GM21786 (cell line): ENCODE data around the gene LCMT2.

Experiments used
- ATAC-seq: cut with Tn5 transposase; IDR thresholded peaks from one replicate; pipeline ENCODE4 v1.9.1; 2021; ENCODE audit not compliant: unreplicated experiment

Gene LCMT2

GRCh38 chr15:43329960-43330779, at the start of gene LCMT2:
TSS of gene LCMT2 (minus strand) at chr15:43330573. CDS start at chr15:43330489, 84 bp downstream.
- peak; percentile 84 for ATAC-seq

- ATAC-seq: no peak
Observed at GRCh38 chr15:43378601-43379000, 48.2 kb upstream of the LCMT2 start.

GRCh38 chr15:43376017-43376705, 45.8 kb upstream of the LCMT2 start:
- ATAC-seq: no peak

GRCh38 chr15:43370975-43371974, 40.9 kb upstream of the LCMT2 start, which contains the start of the genes TUBGCP4 and ZSCAN29:
TSS of gene TUBGCP4 (plus strand) at chr15:43371101. CDS start at chr15:43371355, 254 bp downstream.
TSS of gene ZSCAN29 (minus strand) at chr15:43371043. CDS start at chr15:43369913, 1,130 bp downstream.
- peak; percentile 71 for ATAC-seq

- ATAC-seq: peak; percentile 26
Observed at GRCh38 chr15:43370310-43370974, 40.1 kb upstream of the LCMT2 start.

- no peak for ATAC-seq
Observed at GRCh38 chr15:43361313-43361903, 31.0 kb upstream of the LCMT2 start.

GRCh38 chr15:43360821-43361220, 30.4 kb upstream of the LCMT2 start:
- no peak for ATAC-seq

- no peak for ATAC-seq
Observed at GRCh38 chr15:43352693-43353382, 22.5 kb upstream of the LCMT2 start.

GRCh38 chr15:43347114-43347513, 16.7 kb upstream of the LCMT2 start:
- ATAC-seq: no peak

GRCh38 chr15:43346305-43346704, 15.9 kb upstream of the LCMT2 start:
- no peak for ATAC-seq

- ATAC-seq: peak; percentile 16
Observed at GRCh38 chr15:43330780-43331087, 361 bp upstream of the LCMT2 start.

GRCh38 chr15:43329217-43329959, 985 bp downstream of the LCMT2 start:
- no peak for ATAC-seq

GRCh38 chr15:43325039-43325684, 5.2 kb downstream of the LCMT2 start:
- no peak for ATAC-seq

- no peak for ATAC-seq
Observed at GRCh38 chr15:43318990-43319771, 11.2 kb downstream of the LCMT2 start.

GRCh38 chr15:43317566-43318184, 12.7 kb downstream of the LCMT2 start:
- ATAC-seq: no peak

- ATAC-seq: no peak
Observed at GRCh38 chr15:43316971-43317346, 13.4 kb downstream of the LCMT2 start.
